Activated CD8-positive, alpha-beta memory T cell treated with anti-CD3 and anti-CD28 coated beads, Interleukin-2, amount 50 U/mL, for 24 hours (primary cell): Measurements from ENCODE around the gene ZKSCAN3.
"Not testable (repeated sequence)": the region's sequence is repeated elsewhere in the genome, so short reads cannot be mapped to it uniquely, and the experiment has no call there.

ENCODE experiments used
- DNase-seq: peaks from one replicate; pipeline ENCODE4 v3.0.0-alpha.2; 2020; ENCODE audit errors: extremely low read depth

ZKSCAN3 gene

DNA sequence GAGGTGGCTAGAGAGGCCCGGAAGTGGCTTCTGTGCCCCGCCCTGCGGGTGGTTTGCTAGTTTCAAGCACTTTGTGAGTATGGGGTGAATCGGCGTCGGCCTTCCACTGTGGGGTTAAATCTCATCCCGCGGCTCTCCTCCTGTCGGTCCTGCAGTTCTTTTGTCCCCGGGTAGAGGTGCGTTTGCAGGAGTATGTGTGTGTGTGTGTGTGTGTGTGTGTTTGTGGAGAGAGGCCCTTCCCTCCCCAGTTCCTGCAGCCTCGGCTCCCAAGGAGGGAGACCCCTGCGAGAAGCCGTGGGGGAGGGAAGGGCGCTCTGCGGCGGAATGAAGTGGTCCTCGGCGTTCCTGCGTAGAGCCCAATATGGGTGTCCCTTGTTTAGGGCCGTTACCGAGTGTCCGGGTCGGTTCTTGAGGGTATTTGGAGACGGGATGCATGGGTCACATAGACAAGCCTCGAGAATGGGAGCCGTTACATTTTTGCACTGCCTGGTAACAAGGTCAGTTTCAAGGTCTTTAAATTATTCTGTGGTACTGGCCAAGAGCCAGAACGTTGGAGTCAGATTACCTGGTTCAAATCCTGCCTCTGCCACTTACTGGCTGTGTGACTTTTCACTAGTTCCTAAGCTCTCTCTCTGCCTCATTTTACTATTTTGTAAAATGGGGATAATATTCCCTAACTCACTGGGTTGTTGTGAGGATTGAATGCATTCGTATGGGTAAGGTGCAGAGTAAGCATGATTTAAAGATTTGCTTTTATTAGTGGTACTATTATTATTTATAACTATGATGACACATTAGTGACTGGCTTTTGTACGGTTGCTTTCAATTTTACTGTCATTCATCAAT, at the start of gene ZKSCAN3:
Gene ZKSCAN3 (plus strand): TSS at position 56 of the 846 bp plus-strand sequence. CDS start 9,640 bp downstream, outside the sequence.
- peak; percentile 73 for DNase-seq

DNA sequence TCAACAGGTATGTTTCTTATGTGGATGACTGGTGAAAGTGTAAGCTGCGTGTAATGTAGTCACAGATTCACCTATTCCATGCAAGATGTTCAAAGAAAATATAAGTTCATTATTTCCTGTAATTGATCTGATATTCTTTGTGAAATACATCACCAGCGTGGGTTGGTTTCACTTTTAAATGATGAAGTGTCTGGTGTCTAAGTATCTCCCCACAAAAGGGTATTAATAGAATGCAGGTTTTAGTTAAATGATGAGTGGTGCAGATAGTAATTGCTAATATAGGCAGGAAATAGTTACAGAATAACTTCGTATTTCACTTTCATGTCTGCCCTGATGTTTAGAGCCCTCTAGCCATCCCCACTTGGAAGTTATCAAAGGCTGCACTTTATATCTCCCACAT, 46.2 kb upstream of the ZKSCAN3 start:
- DNase-seq, result no peak

DNA sequence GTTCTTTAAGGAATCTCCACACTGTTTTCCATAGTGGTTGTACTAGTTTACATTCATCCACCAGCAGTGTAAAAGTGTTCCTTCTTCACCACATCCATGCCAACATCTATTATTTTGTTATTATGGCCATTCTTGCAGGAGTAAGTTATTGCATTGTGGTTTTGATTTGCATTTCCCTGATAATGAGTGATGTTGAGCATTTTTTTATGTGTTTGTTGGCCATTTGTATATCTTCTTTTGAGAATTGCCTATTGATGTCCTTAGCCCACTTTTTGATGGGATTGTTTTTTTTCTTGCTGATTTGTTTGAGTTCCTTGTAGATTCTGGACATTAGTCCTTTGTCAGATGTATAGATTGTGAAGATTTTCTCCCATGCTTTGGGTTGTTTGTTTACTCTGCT, 43.4 kb upstream of the ZKSCAN3 start:
- DNase-seq, result not testable (repeated sequence)

DNA sequence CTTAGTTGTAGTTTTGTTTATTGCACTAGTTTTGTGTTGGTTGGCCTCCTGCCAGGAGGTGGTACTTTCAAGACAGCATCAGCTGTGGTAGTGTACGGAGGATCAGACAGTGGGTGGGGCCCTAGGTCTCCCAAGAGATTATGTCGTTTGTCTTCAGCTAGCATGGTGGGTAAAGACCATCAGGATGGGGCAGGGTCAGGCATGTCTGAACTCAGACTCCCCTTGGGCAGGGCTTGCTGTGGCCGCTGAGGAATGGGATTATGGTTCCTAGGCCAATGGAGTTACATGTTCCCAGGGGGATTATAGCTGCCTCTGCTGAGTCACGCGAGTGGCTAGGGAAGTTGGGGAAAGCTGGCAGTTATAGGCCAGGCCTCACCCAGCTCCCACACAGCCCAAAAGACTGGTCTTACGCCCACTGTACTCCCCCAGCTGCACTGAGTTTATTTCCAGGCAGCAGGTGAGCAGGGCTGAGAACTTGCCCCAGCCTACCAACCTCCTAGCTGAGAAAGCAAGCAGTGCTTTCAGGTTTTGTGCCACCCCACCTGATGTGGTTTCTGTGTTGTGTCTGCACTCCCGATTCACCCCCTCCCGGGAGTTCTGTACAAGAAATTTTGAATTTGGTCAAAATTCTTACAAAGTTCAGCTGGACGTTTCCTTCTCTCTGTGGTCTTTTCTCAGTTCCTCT, 38.5 kb upstream of the ZKSCAN3 start:
- no peak for DNase-seq

DNA sequence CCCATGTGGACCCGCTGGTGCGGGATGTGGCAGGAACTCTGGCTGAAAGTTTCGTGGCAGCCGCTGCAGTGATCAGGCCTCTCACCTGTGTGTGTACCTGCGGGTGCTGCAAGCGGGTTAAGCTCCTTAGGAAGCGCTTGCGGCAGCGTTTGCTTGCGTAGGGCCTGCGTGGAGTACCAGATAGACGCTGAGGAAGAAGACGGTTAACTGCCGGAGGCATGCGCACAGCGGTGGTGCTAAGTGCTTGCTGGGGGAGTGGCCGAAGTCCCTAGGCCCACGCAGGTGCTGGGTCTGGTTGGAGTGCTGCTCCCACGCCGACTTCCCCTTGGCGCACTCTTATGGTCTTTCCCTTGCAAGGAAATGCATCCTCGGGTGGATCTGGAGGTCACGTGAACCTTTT, 36.8 kb upstream of the ZKSCAN3 start:
- DNase-seq, result no peak

DNA sequence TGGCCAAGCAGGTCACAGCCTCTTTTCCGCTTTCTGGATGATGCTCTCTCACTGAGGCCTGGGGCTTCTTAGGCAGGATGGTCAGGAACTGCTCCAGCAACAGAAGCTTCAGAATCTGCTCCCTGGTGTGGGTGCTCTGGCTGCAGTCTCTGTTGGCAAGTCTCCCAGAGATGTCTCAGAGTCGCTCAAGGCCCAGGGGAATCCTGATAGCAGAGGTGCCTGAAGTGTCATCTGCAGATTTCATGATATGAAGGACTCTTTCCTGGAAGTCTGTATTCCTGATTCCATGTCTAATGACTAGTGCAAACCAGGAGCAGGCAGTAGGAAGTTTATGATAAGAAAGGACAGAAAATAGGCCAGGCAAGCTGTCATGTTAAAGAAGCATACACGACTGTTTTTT, 34.1 kb upstream of the ZKSCAN3 start:
- DNase-seq, result no peak

DNA sequence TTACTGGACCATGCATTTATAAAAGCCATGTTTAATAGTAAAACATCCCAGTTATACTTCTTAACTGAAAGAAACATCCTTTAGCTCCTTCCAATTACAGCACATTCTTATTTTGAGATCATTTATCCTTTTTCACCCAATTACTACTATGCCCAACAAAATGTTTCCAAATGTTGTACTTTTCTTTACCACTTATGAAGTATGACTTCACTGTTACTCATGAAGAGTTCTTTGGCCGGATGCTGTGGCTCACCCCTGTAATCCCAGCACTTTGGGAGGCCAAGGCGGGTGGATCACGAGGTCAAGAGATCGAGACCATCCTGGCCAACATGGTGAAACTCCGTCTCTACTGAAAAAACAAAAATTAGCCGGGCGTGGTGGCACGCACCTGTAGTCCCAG, 31.9 kb upstream of the ZKSCAN3 start:
- not testable (repeated sequence) for DNase-seq

DNA sequence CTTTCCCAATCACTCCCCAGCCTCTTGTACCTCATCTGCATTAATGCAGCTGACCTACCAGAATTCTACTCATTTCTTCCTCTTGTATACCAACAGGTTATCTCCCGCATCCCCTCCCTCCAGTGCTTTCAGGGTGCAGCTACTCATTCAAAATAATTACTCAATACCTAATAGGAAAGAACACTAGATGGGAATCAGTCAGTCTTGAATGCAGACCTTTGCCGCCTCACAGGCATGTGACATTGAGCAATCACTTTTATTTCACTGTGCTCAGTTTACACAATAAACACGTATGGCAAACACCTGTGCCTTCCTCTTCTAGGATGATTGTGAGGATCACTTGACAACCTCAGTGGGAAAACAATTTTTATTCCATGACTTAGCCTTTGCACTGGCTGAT, 27.1 kb upstream of the ZKSCAN3 start:
- no peak for DNase-seq

DNA sequence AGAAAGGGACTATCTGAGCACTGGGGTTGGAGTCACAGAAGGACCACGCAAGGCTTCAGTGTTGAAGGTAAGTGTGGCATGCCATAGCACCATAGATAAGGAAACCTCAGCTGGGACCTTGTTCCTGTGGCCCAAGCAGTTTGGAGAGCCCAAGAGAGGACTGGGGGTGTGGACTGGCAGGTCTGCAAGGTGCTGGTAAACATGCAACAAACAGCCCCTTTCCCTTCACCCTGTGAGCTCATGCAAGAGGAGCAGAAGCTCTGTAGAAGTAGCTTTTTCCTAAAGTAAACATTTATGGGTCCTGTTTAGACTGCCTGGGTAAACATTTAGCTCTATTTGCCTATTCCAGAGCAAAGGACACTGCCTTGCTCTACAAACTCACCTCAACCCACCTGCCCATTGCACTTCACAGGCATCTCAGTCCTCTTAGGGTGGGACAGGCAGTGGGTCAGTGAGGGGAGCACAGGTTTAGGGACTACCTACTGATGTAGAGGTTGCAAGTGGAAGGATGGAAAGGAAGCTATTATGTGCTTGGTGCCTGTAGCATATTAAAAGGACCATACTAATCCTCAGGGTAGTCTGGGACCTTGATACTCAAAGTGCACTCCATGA, 25.8 kb upstream of the ZKSCAN3 start:
- DNase-seq, result no peak

DNA sequence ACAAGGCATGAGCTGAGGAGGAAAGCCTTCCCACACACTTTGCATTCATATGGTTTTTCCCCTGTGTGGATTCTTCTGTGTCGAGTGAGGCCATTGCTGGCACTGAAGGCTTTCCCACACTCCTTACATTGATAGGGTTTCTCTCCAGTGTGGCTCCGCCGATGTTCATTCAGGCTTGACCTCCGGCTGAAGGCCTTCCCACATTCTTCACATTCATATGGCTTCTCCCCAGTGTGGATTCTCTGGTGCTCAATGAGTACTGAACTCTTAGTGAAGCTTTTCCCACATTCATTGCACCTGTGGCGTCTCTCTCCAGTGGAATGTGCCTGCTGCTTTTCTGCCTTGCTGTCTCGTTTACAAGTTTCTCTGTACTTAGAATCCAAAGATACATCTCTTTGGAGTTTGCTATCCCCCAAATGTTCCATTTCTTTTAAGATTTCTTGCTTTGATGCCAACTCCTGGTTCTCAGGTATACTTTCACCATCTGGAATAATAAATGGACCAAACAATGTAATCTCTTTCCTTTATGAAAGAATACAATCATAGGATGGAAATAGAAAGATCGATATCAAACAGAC, 23.3 kb upstream of the ZKSCAN3 start:
- no peak for DNase-seq

DNA sequence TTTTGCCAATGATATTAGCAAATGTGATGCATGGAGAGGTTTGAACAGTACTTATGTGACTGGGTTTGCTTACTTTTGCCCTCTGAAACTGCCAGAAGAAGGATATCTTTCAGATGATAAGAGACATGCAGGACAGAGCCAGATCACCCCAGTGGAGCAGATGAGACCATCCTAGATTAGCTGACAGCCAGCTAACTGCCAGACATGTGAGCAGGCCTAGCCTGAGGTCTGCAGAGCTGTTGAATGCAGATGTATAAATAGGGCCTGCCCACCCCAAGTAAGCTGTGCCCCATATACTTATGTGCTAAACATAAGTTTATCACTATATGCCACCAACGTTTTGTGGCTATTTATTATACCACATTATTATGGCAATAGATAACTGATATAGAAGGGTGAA, 19.7 kb upstream of the ZKSCAN3 start:
- DNase-seq, result no peak

DNA sequence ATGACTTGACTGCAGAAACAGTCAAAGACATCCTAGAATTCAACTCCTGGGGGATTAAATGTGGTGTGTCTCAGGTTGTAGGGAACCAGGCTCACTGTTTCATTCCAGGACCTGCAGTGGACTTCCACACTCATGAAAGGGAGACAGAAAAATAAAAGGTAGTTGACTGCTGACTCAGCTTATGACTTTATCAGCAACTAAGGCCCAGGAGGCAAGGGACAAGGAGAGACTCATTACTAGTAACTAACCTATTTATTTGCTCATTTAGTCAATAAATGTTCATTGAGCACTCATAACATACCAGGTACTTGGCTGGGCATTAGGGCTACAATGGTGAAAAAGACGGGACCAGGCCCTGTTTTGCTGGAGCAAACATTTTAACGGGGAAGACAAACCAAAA, 16.7 kb upstream of the ZKSCAN3 start:
- no peak for DNase-seq

DNA sequence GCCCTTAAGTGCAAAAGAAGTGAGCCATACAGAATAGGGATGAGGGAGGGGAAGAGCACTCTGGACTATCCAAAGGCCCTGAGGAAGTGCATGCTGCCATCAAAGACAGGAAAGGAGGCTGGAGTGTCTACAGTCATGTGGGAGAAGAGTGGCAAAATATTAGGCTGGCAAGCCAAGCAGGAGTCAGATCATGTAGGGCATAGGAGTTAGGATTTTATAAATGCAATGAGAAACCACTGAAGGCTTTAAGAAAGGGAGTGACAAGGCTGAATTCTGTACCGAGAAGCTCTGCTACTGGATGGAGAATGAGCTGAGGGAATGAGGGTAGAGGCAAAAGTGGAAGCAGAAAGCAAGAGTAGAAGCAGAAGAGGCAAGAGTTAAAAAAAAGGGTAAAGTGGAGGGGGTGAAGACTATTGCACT, 16.1 kb upstream of the ZKSCAN3 start:
- no peak for DNase-seq

DNA sequence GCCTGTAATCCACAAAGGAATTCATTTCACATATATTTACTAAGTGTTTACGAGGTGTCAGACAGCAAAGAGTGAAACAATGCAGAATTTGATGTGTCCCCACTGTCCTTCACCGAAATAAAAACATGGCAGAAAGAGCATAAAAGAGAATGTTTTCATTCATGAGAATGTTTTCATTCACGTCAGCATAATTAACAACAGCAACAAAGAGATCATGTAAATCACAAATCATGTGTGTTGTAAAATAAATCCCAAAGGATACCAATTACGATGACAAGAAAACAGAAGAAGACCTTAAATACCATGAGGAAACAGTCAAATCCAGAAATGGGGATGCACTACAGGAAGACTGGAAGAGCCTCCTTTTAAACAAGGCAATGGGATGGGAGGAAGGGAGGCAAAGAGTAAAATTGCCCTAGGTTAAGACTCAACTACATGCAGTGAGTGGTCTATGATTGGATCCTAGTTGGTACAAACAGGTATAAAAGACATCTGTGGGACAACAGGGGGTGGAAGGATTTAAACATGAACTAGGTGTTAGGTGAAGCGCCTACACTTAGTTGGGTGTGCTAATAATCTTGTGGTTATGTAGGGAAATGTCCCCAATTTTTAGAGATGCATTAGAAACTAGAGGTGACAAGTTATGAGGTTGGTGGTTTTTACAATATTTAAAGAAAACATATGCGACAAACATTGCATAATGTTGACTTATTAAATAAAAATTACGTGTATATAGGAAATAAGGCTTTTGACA, 15.3 kb upstream of the ZKSCAN3 start:
- DNase-seq, result no peak

DNA sequence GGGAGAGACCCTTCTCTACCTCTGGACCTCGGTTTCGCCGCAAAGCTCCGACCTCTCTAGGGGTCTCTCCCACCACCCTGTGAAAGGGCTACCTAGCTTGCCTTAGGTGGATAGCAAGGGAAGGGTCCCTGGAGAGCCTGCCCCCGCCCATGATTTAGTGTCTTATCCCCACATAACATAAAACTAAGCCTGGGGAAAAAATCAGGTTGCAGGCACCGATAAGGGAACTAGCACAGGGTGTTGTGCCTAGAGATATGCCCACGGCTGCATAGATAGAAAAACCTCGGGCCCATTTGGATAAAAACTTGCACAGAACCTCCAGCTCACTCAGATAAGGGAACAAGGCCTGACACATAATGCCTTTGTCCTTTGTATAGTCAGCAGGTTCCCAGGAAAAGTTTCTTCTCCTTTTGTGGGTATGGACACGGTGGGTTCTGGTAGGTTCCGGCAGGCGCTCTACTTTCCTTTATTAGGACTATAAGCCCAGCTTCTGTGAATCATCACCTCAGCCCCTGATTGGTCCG, 14.6 kb upstream of the ZKSCAN3 start:
- DNase-seq, result no peak

DNA sequence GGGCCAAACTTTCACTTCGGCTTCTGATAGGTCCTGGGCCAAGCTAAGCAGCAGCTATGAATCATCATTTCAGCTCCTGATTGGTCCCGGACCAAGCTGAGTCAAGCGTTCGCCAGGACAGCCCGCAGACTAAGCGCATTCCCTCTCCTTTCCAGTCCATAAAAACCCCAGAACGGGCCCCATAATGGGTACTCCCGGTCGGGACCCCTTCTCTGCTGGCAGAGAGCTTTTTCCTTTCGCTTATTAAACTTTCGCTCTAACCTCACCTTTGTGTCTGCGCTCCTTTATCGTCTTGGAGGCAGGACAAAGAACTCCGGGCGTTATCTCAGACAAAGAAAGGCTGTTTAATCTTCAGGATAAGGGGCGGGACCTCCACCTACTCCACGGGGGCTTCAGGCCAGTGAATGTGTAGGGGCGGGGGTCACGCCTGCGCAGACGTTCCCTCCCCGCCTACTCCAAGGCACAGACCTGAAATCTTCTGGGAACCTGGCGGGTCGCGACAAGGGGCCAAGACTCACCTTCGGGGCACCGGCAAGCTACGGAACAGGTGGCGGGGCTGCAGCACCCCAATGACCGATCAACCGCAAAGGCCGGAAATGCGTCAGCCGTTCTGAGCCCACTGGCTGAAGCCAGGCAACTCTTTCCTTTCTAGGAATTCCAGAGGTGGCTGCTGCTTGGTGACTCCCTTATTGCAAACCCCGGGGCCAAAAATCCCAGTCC, 14.0 kb upstream of the ZKSCAN3 start, which contains the start of gene ZSCAN31:
Gene ZSCAN31 (minus strand): TSS at position 585 of the 720 bp plus-strand sequence. CDS start 6,465 bp downstream, outside the sequence.
- DNase-seq, result peak; percentile 67

DNA sequence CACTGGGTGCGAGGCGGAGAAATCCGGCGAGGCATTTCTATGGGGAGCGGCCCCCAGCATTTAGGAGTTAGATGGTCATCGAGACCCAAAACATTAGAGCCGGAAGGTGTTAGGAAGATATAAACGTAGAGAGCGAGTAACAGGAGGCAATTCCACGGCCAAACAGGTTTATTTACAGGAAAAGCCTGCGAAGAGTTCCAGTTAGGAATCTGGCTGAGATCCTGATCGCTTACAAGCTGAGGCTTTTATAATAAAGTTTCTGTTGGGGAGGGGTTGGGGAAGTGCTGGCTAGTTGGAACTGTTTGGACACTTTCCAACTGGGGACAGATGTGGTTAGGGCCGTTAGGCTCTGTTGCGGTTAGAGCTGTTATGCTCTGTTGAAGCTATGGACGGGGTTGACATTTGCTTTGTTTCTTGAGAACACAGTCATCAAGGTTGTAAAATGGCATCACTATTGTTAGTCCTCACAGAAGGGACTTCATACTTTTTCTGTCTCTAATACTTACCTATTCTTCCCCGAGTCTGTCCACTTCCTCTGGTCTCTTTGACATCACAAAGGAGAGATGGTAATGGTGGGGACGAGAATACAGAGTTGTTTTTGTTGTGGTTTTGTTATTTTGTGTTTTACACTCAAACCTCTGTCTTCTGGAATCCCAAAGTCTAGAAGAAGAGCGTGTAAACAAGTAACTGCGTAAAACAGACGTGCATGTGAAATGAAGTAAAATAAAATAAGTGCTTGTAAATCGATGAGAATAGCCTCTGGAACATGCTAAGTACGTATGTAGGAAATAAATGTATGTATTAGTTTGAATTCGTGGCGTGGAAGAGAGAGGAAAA, 13.2 kb upstream of the ZKSCAN3 start:
- no peak for DNase-seq

DNA sequence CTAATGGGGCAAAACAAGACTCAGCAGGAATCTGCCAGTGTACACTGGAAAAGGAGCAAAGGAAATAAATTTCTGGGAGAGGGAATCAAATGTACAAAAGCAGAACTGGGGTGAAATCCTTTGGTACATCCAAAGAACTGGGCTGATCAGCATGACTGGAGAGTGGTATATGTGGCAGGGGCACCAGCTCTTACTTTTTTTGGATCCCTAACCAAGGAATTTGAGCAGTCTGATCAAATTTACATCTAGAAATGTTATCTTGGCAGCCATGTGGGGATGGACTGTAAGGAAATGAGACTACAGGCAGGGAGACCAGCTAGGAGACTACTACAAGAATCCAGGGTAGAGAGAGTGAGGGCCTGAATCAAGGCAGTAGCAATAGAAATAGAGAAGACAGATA, 12.6 kb upstream of the ZKSCAN3 start:
- no peak for DNase-seq

DNA sequence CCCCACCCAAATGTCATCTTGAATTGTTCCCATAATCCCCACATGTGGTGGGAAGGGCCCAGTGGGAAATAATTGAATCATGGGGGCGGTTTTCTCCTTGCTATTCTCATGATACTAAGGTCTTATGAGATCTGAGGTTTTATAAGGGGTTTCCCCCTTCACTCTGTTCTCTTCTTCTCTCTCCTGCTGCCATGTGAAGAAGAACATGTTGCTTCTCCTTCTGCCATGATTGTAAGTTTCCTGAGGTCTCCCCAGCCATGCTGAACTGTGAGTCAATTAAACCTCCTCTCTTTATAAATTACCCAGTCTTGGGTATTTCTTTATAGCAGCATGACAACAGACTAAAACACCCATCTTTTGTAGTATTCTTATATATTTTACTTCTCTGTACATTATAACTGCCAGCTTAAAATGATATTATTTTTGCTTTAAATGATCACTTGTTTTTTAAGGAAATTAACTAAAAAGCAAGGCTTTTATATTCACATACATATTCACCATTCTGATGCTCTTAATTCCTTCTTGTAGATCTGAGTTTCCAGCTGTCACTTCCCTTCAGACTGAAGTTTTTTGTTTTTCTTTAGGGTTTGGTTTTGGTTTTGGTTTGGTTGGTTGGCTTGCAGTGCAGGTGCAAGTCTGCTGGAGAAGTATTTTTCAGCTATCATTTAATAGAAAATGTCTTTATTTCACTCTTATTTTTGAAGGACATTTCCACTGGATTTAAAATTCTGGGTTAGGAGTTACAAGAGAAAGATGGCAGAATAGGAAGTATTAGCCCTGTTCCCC, 9.2 kb upstream of the ZKSCAN3 start:
- no peak for DNase-seq
